GM18867 (cell line): ENCODE results near the gene WDFY2.
"Not testable (repeated sequence)": the region's sequence is repeated elsewhere in the genome, so short reads cannot be mapped to it uniquely, and the experiment has no call there.

Source experiments
- ATAC-seq: cut with Tn5 transposase; IDR thresholded peaks from one replicate; pipeline ENCODE4 v1.9.1; 2021; ENCODE audit warnings: mild to moderate bottlenecking, moderate library complexity; ENCODE audit not compliant: unreplicated experiment

Gene WDFY2

GRCh38 chr13:51583875-51584730, at the start of gene WDFY2:
WDFY2 (plus strand) TSS chr13:51584462; CDS start chr13:51584688, 226 bp downstream.
- peak; percentile 80 for ATAC-seq

DNA sequence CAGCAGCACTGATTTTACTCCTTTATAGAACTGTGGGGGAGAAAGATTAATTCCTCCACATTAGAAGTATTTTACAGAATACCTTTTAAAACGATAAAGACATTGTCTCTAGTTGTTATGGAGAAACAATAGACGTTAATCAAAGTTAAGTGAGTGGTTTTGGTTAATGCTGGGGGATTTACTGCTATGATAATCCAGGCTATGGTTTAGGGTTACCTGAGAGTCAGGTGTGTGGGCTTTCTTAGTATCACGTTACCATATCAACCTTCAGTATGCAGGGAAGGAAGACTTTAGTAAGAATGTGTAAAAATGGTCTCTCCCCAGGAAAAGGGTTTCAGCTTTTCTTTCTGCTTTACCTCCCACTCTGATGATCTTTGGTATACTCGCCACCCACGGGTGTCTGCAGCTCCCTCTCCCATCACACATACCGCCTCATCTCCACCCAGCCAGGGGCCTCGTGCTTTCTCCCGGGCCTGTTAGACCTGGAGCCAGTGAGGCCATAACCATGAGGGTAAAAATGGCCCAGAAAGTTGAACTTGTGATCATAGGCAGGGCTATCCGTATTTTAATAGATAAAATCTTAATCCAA, 45.6 kb upstream of the WDFY2 start:
- ATAC-seq, result no peak

- no peak for ATAC-seq
These were observed 44.4 kb upstream of the WDFY2 start for GRCh38 chr13:51539887-51540286.

- ATAC-seq, result no peak
These were observed 43.2 kb upstream of the WDFY2 start for GRCh38 chr13:51541037-51541436.

GRCh38 chr13:51541809-51542258, 42.4 kb upstream of the WDFY2 start:
- ATAC-seq, result no peak

DNA sequence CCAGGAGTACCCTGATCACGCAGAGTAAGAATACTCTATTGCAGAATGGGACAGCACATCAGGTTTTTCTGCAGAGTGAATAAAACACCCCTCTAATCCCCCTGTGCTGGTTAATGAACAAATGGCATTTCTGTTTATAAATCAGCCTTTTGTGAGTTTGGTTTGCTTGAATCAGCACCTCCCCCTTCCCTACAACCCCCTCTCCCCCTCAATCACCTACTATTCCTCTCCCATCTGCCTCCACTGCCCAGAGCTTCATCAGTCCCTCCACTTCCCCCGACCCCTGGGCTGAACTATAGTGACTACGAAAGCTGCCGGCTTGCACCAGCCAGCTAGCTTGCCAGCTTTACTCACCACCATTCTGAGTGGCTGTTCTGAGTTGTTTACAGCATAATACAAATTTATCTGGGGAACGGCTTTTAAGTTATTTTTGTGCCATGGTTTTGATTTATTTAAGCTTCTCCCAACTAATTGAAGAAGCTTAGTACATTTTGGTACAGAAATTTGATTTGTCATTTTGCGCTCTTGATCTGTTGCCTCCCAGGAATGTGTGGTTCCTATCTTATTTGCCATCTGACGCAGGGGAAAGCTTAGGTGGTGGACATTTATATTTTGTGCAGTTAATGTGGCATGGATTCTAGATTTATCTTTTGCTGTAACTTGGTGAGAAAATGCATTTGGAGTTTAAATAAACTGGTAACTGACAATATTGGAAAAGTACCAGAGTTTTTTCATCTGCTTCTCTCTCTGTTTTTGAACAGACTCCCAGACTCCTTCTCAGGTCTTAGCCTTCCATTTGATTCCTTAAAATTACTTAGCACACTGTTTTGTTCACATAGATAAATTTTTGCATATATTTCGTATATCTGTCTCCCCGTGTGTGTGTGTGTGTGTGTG, 41.7 kb upstream of the WDFY2 start:
- no peak for ATAC-seq

- not testable (repeated sequence) for ATAC-seq
These were observed 38.8 kb upstream of the WDFY2 start for GRCh38 chr13:51545446-51545845.

DNA sequence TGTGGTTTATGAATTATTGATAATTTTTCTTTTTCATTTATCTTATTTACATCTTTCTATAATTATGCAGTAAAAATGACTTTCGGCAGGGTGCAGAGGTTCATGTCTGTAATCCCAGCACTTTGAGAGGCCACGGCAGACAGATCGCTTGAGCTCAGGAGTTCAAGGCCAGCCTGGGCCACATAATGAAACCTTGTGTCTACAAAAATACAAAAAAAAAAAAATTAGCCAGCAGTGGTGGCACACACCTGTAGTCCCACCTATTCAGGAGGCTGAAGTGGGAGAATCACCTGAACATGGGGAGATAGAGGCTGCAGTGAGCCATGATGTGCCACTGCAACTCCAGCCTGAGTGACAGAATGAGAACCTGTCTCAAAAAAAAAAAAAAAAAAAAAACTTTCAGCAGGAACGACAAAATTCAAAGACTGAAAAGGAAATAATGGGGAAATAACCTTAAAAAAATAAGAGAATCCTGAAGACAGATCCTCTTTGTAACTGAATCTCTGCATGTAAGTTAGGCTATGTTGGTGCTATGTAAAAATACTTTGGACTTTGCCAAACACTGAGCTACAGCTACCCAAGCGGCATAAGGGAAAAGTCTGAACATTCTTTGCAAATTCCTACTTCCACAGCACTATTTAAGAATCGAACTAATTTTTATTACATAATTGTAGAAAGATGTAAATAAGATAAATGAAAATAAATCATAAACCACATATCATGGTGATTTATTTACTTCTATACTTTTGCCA, 36.7 kb upstream of the WDFY2 start:
- ATAC-seq, result no peak

GRCh38 chr13:51549050-51549449, 35.2 kb upstream of the WDFY2 start:
- no peak for ATAC-seq

DNA sequence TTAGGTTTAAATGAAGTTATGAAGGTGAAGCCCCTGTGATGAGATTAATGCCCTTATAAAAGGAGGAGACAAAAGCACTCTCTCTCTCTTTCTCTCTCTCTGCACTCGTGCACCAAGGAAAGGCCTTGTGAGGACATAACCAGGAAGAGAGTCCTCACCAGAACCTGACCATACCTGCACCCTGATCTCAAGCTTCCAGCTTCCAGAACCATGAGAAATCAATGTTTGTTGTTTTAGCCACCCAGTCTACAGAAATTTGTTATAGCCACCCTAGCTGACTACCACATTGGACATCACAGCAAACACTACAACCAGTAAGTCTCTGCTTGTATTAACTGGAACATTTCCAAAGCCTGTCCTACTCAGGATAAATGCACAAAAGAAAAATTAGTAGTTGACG, 34.7 kb upstream of the WDFY2 start:
- no peak for ATAC-seq

DNA sequence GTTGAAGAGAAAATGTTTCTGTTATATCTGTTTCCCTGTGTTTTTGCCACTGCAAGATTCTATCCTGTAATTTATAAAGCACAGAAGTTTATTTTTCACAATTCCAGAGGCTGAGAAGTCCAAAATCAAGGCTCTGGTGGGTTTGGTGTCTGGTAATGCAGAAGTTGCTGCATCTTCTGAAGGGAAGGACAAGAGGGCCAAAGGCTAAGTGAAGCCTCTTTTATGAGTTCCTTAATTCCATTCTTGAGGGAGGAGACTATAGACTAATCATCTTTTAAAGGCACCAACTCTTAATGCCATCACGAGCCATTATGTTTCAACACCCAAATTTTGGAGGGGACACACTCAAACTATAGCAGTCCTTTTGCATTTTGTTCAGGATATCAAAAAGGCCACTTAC, 34.1 kb upstream of the WDFY2 start:
- no peak for ATAC-seq

- ATAC-seq, result no peak
These were observed 32.8 kb upstream of the WDFY2 start for GRCh38 chr13:51551416-51551815.

DNA sequence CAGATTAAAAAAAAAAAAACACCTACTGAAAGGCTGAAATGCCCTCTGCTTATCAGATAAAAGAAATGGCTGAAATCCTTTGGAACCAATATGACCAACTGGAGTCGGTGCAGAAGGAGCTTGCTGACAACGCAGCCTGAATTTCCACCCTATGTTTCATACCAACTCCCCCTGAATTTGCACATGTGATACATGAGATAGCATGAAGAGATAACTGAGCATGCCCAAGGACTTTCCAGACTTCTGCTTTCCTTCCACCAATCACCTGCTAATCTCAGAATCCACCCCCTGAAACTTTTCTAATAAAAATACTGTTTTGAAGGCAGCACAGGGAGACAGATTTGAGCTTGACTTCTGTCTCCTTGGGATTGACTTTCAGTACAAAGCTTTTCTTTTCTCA, 32.2 kb upstream of the WDFY2 start:
- ATAC-seq, result no peak

DNA sequence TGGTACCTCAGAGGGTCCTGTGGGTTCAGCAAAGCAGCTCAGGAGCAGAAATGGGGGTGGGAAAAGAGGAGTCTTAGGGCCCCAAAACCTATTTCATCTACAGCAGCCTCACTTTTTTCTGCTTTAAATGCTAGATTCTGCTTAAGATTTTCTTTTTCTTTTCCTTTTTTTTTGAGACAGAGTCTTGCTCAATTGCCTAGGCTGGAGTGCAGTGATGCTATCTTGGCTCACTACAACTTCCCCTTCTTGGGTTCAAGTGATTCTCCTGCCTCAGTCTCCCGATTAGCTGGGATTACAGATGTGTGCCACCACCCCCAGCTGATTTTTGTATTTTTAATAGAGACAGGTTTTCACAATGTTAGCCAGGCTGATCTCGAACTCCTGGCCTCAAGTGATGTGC, 30.7 kb upstream of the WDFY2 start:
- no peak for ATAC-seq

- ATAC-seq, result no peak
These were observed 27.5 kb upstream of the WDFY2 start for GRCh38 chr13:51556740-51557139.

DNA sequence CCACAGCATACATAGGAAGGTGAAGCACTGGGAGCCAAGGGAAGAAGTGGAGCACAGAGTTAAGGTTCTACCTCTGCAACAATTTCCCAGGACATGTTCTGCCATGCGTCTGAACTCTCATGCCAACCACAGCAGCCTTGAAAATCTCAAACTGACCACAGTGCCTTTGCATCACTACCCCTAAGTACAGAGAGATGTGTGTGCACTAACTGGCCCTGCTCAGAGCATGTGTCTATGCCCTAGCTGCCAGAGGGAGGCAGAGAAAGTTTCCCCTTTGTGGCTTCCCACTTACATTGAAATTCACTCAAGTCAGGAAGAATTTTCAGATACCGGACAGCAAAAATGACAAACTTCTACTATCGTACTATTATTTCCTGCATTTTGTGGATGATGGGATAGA, 26.8 kb upstream of the WDFY2 start:
- ATAC-seq, result no peak

GRCh38 chr13:51557875-51558612, 26.2 kb upstream of the WDFY2 start:
- no peak for ATAC-seq

DNA sequence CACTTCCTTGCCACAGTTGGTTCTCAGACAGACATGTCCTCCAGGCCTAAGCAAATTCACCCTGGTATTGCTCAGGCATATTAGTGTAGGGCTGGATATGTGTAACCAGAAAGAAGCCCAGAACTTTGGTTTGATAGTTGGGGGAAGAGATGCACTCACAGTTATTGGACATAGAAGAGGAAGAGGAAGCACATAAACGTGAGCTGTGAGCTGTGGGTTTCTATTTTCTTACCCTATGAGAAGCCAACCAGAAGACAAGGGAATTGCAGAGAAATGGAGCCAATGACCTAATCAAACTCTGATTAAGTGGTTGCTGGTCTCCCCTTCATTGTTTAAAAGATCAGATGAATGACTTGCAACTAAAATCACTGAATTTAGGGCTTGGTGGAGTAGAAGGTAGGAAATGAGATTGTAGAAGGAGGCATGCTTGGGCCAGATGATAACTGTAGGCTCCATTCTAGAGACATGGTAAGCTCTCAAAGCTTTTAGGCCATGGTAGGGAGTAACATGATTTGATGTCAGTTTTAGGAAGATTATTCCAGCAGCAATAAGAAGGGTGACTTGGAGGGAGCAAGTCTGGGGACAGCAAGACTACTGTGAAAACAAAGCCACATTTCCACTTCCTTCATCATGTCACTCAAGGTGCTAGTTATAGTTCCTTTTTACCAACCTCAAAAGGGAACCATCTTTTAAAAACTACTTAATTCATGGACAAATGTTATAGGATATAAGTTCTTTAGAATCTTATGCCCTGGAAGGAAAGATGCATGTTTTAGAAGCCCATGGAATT, 24.1 kb upstream of the WDFY2 start:
- ATAC-seq, result peak; percentile 35

- peak; percentile 60 for ATAC-seq
These were observed 22.1 kb upstream of the WDFY2 start for GRCh38 chr13:51562011-51562671.
